GM12873 (cell line): ENCODE data around the gene MARCHF3.

Experiments used
- TF ChIP-seq, protein P1 (sequence below): IDR thresholded peaks from 2 replicates; pipeline ENCODE4 v1.5.1; 2012; ENCODE audit warnings: low read depth, mild to moderate bottlenecking, moderate library complexity, low read length, control low read depth; ENCODE audit not compliant: insufficient read depth; ENCODE audit errors: missing control alignments

The MARCHF3 gene

DNA sequence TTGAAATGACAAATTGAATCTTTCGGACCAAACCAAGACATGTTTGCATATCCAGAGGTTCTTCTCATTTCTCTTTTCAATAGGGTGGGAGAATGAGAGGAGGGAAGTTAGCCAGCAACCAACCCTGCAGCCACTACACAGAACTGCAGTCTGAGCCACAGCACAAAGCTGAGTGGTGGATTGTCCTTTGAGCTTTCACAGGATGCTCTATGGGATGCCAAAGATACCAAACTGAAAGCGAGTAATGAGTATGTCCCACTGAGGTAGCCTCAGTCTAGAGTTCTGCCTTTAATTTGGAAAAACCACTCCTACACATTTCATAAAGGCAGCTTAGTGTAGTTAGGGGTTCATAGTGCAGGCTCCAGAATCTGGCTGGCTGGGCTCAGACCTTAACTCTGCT, 114.9 kb downstream of the MARCHF3 start:
- TF ChIP-seq, protein P1, sequence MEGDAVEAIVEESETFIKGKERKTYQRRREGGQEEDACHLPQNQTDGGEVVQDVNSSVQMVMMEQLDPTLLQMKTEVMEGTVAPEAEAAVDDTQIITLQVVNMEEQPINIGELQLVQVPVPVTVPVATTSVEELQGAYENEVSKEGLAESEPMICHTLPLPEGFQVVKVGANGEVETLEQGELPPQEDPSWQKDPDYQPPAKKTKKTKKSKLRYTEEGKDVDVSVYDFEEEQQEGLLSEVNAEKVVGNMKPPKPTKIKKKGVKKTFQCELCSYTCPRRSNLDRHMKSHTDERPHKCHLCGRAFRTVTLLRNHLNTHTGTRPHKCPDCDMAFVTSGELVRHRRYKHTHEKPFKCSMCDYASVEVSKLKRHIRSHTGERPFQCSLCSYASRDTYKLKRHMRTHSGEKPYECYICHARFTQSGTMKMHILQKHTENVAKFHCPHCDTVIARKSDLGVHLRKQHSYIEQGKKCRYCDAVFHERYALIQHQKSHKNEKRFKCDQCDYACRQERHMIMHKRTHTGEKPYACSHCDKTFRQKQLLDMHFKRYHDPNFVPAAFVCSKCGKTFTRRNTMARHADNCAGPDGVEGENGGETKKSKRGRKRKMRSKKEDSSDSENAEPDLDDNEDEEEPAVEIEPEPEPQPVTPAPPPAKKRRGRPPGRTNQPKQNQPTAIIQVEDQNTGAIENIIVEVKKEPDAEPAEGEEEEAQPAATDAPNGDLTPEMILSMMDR = no peak

DNA sequence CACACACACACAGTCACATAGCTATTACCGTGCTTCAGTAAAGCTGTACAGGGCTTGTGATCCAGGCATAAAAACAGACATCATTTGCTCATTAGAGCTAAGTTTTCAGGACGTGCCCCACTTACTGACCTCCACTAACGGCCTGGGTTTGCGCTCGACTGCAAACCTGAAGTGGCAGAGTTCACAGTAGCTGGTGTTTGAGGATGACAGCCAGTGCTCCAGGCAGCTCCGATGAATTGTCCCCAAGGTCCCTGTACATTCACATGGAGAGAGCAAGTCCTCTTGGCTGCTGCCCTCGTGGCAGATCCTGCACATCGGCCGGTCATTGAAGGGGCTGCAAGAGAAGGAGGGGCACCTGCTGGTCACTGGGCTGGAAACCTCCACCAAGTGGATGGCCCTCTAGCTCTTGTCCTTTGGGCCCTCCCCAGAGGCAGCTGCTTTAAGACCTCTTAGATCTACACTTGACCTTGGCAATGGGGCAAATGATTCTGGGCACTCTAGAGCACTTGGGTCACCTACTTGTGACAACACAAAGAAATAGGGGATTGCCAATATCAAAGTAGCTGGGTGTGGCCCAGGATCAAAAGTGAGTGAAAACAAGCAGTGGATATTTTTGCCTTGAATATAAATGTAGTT, 115.4 kb downstream of the MARCHF3 start:
- TF ChIP-seq, protein P1 = no peak

DNA sequence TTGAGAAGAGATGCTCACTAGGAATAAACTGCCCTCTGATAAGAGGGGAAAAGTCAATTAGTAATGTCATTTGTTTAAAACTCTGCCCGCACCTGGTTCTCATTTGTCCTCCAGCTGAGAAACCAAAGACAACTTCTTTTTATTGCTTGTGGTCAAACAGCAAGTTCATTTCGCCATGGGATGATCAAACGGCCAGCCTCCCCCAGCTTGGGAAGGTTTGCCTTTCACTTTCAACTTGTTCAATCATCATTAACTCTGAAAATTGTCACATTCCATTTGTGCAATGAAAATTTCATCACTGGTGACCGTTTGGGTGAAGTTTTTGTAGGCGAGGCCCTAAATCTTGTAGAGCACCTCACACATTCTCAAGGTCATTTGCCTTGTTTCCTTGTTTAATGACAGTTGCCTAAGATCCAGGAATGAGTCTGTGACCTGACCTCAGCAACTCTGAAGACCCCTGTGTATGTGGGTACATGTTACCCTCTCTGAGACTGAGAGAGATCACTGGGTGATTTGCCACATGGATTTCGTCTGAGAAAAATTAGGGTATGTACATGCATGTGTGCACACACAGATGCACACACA, 117.7 kb downstream of the MARCHF3 start:
- TF ChIP-seq, protein P1 = no peak

DNA sequence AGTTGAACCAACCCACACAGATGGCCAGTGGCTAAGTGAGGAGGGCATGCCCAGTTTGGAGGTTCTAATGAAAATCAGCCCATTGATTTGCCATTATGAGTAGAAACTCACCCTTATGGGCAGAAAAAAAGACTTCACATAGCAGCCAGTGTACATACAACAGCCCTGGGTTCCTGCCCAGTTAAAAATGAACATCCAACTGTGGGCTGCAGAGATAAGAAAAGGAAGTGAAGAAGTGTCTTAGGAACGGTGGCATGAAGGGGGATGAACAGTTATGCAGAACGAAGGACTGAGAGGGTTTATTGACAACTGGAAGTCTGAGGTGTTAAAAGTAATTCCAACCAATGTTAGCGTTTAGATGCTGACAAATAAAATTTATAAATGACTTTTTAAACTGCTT, 118.4 kb downstream of the MARCHF3 start:
- TF ChIP-seq, protein P1 = no peak

DNA sequence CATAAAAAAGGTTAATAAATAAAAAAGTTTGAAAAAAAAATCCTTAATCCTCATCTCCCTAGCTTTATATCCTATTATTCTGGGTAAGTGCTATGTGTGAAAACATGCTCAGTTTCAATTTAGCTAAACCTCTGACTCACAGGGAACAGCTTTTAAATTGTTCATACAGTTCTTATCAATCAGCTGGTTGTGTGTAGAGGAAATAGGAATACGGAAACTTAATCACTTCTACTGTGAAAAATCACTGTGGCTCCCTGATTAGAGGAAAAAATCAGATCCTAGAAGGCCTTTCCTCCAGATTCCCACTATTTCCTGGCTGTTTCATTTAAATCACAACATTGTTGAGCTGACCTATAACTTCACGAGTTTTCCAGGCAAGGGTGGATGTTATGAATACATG, 120.5 kb downstream of the MARCHF3 start:
- TF ChIP-seq, protein P1 = no peak

DNA sequence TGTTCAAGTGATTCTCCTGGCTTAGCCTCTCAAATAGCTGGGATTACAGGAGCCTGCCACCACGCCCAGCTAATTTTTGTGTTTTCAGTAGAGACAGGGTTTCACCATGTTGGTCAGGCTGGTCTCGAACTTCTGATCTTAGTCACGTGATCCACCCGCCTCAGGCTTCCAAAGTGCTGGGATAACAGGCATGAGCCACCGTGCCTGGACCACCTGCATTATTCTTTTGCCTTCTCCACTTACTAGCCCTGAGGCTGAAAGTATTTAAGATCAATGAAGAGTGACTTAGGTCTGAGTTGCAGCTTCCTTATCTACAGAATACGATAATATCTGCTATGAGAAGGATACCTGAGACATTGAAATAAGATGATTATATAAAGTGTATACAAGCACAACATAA, 129.6 kb downstream of the MARCHF3 start:
- TF ChIP-seq, protein P1 = no peak

DNA sequence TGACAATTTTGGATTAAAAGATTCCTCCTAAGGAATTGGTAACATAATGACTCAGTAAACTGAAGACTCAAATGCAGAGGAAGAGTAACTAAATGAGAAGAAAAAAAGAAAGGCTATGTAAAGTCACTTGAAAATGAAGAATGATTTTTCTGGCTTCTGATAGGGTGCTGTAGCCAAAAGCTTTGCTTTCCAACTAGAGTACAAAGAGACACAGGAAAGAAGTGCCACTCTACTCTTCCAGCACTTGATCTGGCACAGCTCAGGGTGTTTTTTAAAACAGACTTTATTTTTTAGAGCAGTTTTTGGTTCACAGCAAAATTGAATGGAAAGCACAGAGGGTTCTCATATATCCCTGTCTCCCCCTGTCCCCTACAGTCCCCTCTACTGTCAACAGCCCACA, 130.9 kb downstream of the MARCHF3 start:
- TF ChIP-seq, protein P1 = no peak
